DOHH2 (cell line): Measurements from ENCODE around the gene CEP57L1.

Source experiments
- H3F3A ChIP-seq: fragments of 200-600 bp; sonication (generic), shearing (Covaris generic); 2 replicates; pipeline ENCODE4 v1.6.0; 2016; ENCODE audit warnings: antibody characterized with exemption, mild to moderate bottlenecking; ENCODE audit not compliant: control insufficient read depth, insufficient read depth
- H3K27ac ChIP-seq: fragments of 200-600 bp; sonication (generic); 2 replicates; pipeline ENCODE4 v1.5.1; 2014; ENCODE audit warnings: low read depth, mild to moderate bottlenecking, low read length, moderate library complexity
- H3K27me3 ChIP-seq: fragments of 200-600 bp; sonication (generic); 2 replicates; pipeline ENCODE4 v1.6.1; 2014; ENCODE audit warnings: mild to moderate bottlenecking, low read length, mixed read lengths; ENCODE audit not compliant: control insufficient read depth
- H3K36me3 ChIP-seq: fragments of 200-600 bp; sonication (generic); 2 replicates; pipeline ENCODE4 v1.6.1; 2014; ENCODE audit warnings: mild to moderate bottlenecking, low read length, moderate library complexity, mixed read lengths; ENCODE audit not compliant: control insufficient read depth
- H3K4me1 ChIP-seq: fragments of 200-600 bp; sonication (generic); 2 replicates; pipeline ENCODE4 v1.6.1; 2014; ENCODE audit warnings: mild to moderate bottlenecking, low read length, mixed read lengths; ENCODE audit not compliant: control insufficient read depth
- H3K4me2 ChIP-seq: fragments of 200-600 bp; sonication (generic); 2 replicates; pipeline ENCODE4 v1.6.0; 2014; ENCODE audit warnings: mild to moderate bottlenecking, low read length, moderate library complexity
- H3K4me3 ChIP-seq: fragments of 200-600 bp; sonication (generic); 2 replicates; pipeline ENCODE4 v1.5.1; 2014; ENCODE audit warnings: mild to moderate bottlenecking, low read length, mixed read lengths
- H3K79me2 ChIP-seq: fragments of 200-600 bp; sonication (generic); 2 replicates; pipeline ENCODE4 v1.6.1; 2014; ENCODE audit warnings: mild to moderate bottlenecking, low read length, mixed read lengths; ENCODE audit not compliant: control insufficient read depth
- H3K9me2 ChIP-seq: fragments of 200-600 bp; sonication (generic); replicated peaks from 2 replicates; pipeline ENCODE4 v1.6.1; 2014; ENCODE audit warnings: mild to moderate bottlenecking, low read length, mixed read lengths; ENCODE audit not compliant: control insufficient read depth
- H3K9me3 ChIP-seq: fragments of 200-600 bp; sonication (generic); 2 replicates; pipeline ENCODE4 v1.6.1; 2014; ENCODE audit warnings: antibody characterized with exemption, low read length, mixed read lengths; ENCODE audit not compliant: control insufficient read depth, insufficient read depth
- H4K20me1 ChIP-seq: fragments of 200-600 bp; sonication (generic); 2 replicates; pipeline ENCODE4 v1.6.0; 2014; ENCODE audit warnings: low read depth, mild to moderate bottlenecking, antibody characterized with exemption, low read length, moderate library complexity; ENCODE audit not compliant: control insufficient read depth, insufficient read depth
- EZH2phosphoT487 ChIP-seq: fragments of 200-600 bp; sonication (generic); IDR thresholded peaks from 2 replicates; pipeline ENCODE4 v1.6.1; 2017; ENCODE audit warnings: borderline replicate concordance, mild to moderate bottlenecking, antibody characterized with exemption, low read length, moderate library complexity, mixed read lengths
- TF ChIP-seq, protein P1 (sequence below): fragments of 200-600 bp; sonication (generic); IDR thresholded peaks from one replicate; pipeline ENCODE4 v1.5.1; 2014; ENCODE audit warnings: antibody characterized with exemption, mild to moderate bottlenecking, low read depth, low read length; ENCODE audit not compliant: poor library complexity, severe bottlenecking

CEP57L1 gene

DNA sequence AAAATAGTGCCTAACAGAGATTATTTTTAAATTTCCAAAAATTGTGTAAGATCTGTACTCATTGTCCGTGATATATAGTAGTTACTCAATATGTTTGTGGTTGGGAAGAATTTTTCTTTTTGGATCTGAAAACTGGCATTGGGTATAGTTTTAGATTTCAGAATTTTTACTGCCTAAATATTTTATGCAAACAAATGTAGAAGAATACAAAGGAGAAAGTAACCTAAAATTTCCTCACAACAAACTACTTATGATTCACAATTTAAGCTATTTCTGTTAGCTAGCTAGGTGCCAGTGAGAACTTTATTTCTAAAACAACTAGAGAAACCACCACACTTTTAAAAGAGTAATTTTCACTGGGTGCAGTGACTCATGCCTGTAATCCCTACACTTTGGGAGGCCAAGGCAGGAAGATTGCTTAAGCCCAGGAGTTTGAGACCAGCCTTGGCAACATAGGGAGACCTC lies 39.5 kb upstream of the CEP57L1 start:
- Histone ChIP-seq H3K36me3 (no peaks in the 10 kb centered on the region), H3K27me3 (no peaks in the 10 kb centered on the region), H3K9me3 (no peaks in the 10 kb centered on the region), H3F3A (no peaks in the 10 kb centered on the region), H3K27ac (no peak overlapping the region), H4K20me1 (no peaks in the 10 kb centered on the region), H3K4me2 (no peak overlapping the region), H3K79me2 (no peaks in the 10 kb centered on the region), H3K4me1 (peaks cover 26% of the 10 kb centered on the region), H3K4me3 (no peak overlapping the region), H3K9me2 (no peaks in the 10 kb centered on the region)
- TF ChIP-seq, protein P1, sequence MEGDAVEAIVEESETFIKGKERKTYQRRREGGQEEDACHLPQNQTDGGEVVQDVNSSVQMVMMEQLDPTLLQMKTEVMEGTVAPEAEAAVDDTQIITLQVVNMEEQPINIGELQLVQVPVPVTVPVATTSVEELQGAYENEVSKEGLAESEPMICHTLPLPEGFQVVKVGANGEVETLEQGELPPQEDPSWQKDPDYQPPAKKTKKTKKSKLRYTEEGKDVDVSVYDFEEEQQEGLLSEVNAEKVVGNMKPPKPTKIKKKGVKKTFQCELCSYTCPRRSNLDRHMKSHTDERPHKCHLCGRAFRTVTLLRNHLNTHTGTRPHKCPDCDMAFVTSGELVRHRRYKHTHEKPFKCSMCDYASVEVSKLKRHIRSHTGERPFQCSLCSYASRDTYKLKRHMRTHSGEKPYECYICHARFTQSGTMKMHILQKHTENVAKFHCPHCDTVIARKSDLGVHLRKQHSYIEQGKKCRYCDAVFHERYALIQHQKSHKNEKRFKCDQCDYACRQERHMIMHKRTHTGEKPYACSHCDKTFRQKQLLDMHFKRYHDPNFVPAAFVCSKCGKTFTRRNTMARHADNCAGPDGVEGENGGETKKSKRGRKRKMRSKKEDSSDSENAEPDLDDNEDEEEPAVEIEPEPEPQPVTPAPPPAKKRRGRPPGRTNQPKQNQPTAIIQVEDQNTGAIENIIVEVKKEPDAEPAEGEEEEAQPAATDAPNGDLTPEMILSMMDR, result no peak
- no peak for TF ChIP-seq EZH2phosphoT487

DNA sequence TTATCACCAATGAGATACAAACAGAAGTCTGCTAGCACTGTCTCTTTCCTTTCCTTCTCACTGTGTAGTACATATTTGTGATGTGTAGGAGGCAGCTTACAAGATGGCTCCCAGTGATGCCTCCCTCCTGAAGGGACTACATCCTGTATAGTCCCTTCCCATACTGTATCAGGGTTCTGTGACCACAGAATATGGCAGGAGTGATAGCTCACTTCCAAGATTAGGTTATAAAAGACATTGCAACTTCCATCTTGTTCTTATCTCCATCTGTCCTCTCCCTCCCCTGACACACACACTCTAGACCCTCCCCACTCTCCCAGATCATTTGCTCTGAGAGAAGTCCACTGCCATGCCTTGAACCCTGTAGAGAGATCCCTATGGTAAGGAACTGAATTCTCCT lies 38.6 kb upstream of the CEP57L1 start:
- no peaks in the 10 kb centered on the region for H3F3A ChIP-seq
- H3K27me3 ChIP-seq, result no peaks in the 10 kb centered on the region
- TF ChIP-seq, protein P1, result no peak
- TF ChIP-seq EZH2phosphoT487, result no peak
- no peak overlapping the region for H3K4me3 ChIP-seq
- no peak overlapping the region for H3K27ac ChIP-seq
- peaks cover 19% of the 10 kb centered on the region for H3K4me1 ChIP-seq
- H3K9me2 ChIP-seq, result no peaks in the 10 kb centered on the region
- no peak overlapping the region for H3K4me2 ChIP-seq
- no peaks in the 10 kb centered on the region for H4K20me1 ChIP-seq
- H3K79me2 ChIP-seq, result no peaks in the 10 kb centered on the region
- H3K9me3 ChIP-seq, result no peaks in the 10 kb centered on the region
- no peaks in the 10 kb centered on the region for H3K36me3 ChIP-seq

DNA sequence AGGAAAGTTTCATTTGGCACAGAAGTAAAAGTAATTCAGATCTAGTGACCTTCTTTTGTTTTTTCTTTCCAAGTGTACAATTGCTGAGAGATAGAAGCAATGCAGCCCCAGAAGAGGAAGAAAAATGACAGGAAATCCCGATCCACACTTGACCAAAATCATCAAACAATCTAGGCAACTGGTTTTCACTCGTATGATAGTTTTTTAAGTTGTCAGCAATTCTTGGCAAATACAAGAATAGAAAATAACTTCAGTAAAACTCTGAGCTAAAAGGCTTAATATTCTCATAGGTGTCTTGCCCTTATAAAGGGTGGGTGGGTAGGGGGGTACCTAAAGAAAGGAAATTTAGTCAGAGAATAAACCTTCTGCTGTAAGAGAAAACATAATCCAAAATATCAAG lies 36.7 kb upstream of the CEP57L1 start:
- Histone ChIP-seq H3K9me3 (no peaks in the 10 kb centered on the region), H3K9me2 (no peaks in the 10 kb centered on the region), H4K20me1 (no peaks in the 10 kb centered on the region), H3K27ac (no peak overlapping the region), H3F3A (no peaks in the 10 kb centered on the region), H3K79me2 (no peaks in the 10 kb centered on the region), H3K4me3 (no peak overlapping the region), H3K36me3 (no peaks in the 10 kb centered on the region), H3K27me3 (no peaks in the 10 kb centered on the region), H3K4me2 (no peak overlapping the region), H3K4me1 (0 out of 2 replicates have a peak, but pooled peaks cover 3% of the 10 kb centered on the region)
- no peak for TF ChIP-seq EZH2phosphoT487
- TF ChIP-seq, protein P1, result no peak
